HG03064 (cell line): ENCODE results near the gene C17orf107.

Experiments
- ATAC-seq: cut with Tn5 transposase; IDR thresholded peaks from one replicate; pipeline ENCODE4 v1.9.1; 2021; ENCODE audit warnings: low read depth; ENCODE audit not compliant: unreplicated experiment

Gene C17orf107

DNA sequence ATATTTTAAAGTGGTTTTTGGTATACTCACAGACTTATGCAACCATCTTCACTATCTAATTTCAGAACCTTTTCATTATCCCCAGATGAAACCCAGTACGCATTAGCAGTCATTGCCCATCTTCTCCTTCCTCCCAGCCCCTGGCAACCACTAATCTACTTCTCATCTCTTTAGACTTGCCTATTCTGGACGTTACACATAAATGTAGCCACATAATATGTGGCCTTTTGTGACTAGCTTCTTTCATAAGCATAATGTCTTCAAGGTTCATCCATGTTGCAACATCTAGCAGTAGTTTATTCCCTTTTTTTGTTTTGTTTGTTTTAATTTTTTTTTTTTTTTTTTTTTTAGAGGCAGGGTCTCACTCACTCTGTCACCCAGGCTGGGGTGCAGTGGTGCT, 28.5 kb upstream of the C17orf107 start:
- no peak for ATAC-seq

- ATAC-seq: no peak
These were observed 26.6 kb upstream of the C17orf107 start for GRCh38 chr17:4872786-4873185.

- ATAC-seq: no peak
These were observed 22.2 kb upstream of the C17orf107 start for GRCh38 chr17:4877089-4877488.

DNA sequence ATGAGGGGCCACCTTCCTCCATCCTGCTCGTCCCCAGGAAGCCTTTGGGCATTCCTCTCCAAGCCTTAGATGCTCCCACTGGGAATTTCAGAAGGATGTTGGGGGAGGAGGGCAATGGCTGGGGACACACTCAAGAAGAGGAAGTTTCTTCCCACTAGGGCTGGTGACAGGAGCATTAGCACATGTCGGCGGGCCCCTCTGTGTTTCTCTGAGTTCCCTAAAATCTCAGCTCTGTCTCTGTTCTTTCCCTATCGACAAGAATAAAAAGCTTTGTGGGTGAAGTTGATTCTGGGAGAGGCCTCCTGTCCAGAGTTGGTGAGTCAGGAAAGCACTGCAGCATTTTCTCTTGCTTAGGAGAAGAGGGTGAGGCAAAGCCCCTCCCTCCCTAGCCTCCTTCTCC, 19.7 kb upstream of the C17orf107 start:
- no peak for ATAC-seq

GRCh38 chr17:4880857-4881256, 18.5 kb upstream of the C17orf107 start:
- no peak for ATAC-seq

DNA sequence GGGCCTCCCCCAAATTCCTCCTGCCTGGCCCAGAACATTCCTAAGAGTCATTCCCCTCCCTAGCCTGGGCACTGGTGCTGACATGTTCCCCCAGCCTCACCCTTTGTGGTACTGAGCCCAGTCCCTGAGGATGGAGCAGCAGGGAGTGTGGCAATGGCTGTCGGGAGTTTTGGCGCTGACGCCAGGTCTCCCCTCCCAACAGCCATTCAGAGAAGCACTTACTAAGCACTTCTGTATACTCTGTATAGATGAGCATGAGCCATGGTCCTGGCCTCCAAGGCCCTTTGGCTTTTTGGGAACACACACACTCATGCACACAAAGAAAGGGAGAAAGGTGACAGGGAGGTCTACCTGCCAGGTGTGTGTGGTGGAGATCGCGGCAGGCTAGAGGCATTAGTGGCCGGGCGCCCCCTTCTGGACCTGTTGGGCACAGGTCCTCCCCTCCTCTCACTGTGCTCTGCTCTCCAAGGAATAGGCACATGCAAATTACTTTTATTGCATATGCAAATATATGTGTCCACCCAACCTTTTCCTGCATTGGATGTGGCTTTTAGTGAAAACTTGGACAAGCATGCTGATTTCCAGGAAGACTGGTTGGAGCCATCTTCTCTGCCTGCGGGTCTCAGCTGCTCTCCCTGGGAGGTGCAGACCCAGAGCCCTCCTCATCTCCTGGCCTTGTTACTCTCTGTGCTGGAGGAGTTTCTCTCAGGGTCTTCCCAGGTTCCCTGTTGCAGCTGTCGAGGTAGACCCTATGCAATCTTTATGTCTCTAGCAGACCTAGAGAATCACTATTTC, 17.4 kb upstream of the C17orf107 start:
- ATAC-seq: no peak

DNA sequence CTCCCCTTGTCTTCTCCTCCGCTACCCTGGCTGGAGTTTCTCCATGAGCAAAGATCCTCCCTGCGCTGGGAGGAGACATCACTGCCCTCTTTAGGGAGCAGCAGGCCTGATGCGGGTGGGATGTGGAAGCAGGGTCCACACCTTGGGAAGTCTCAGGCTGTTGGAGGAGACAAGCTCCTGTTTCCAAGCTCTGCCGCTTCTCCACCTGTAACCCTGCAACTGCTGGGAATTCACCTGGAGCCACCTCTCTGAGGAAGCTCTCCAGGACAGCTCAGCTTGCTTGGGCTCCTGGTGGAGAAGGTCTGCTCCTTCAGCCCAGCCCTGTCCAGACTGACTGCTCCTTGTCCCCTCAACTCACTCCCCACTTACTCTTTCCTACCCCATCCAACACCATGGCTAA, 14.8 kb upstream of the C17orf107 start:
- no peak for ATAC-seq

- ATAC-seq: no peak
These were observed 12.5 kb upstream of the C17orf107 start for GRCh38 chr17:4886830-4887229.

DNA sequence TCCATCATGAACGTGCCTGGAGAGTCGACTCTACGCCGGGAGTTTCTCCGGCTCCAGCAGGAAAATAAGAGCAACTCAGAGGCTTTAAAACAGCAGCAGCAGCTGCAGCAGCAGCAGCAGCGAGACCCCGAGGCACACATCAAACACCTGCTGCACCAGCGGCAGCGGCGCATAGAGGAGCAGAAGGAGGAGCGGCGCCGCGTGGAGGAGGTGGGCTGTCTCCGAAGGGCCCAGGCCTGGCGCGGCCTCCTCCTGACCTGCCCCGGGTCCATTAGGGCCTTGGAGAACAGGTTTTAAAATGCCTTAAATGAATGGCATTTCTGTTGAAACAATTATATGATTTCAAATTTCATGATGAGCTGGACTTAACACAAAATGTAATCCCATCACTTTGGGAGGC, 11.8 kb upstream of the C17orf107 start:
- no peak for ATAC-seq

GRCh38 chr17:4891411-4892410, 7.6 kb upstream of the C17orf107 start:
- no peak for ATAC-seq

GRCh38 chr17:4892499-4893221, 6.7 kb upstream of the C17orf107 start:
- no peak for ATAC-seq

DNA sequence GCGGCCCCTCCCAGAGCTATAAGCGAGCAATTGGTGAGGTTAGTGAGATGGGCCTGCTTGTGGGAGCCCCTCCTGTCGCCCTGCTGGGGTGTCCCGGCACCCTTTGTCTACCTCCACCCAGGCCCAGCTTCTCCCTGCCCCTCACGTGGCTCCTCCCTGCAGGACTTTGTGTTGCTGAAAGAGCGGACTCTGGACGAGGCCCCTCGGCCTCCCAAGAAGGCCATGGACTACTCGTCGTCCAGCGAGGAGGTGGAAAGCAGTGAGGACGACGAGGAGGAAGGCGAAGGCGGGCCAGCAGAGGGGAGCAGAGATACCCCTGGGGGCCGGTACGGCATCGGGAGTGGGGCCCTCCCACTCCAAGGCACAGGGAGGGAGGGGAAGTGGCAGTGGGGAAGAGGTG, 6.1 kb upstream of the C17orf107 start:
- ATAC-seq: no peak

DNA sequence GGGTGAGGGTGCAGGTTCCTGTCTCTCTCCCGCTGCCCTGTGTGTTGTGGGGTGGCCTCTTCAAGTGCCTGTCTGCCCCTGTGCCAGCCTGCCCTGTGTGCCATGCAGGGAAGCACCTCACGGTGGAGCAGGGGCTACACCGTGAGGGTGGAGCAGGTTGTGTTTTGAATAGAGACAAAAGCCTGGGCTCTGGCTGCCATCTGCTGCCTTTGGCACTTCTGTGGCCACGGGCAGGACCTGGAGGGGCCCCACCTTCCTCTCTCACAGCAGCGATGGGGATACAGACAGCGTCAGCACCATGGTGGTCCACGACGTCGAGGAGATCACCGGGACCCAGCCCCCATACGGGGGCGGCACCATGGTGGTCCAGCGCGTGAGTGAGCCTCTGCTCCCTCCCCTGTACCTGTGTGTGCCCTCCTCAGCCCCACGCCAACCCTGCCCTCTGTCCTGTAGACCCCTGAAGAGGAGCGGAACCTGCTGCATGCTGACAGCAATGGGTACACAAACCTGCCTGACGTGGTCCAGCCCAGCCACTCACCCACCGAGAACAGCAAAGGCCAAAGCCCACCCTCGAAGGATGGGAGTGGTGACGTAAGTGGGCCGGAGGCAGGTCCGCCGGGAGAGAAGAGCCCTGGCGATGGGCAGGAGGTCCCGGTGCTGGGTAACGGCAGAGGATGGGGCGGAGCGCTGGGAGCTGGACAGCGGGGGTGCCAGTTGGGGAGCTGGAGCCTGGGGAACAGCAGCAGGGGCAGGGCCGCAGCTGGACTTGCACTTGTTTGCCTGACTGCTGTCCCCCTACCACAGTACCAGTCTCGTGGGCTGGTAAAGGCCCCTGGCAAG, 5.4 kb upstream of the C17orf107 start:
- no peak for ATAC-seq

DNA sequence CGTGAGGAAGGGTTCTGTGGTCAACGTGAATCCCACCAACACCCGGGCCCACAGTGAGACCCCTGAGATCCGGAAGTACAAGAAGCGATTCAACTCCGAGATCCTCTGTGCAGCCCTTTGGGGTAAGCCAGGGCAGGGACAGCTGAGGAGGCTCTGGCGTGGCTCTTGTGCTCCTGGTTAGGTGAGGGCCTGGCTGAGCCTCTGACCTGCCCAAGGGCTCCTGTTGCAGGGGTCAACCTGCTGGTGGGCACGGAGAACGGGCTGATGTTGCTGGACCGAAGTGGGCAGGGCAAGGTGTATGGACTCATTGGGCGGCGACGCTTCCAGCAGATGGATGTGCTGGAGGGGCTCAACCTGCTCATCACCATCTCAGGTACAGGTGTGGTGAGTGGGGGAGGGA, 4.2 kb upstream of the C17orf107 start:
- no peak for ATAC-seq

DNA sequence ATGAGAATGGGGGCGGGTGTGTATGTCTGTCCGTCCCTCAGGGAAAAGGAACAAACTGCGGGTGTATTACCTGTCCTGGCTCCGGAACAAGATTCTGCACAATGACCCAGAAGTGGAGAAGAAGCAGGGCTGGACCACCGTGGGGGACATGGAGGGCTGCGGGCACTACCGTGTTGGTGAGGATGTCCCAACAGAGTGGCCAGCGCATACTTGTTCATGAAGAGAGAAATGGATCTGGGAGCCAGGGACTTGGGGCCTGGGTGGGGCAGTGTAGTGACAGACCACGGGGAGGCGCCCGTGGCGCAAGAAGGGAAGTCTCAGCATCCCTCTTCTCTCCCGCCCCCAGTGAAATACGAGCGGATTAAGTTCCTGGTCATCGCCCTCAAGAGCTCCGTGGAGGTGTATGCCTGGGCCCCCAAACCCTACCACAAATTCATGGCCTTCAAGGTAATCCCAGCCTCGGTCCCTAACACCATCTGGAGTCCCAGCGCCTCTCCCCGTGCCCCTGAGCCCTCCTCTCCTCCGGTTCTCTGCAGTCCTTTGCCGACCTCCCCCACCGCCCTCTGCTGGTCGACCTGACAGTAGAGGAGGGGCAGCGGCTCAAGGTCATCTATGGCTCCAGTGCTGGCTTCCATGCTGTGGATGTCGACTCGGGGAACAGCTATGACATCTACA, 3.5 kb upstream of the C17orf107 start:
- no peak for ATAC-seq

GRCh38 chr17:4896332-4897197, 2.8 kb upstream of the C17orf107 start:
- ATAC-seq: no peak

DNA sequence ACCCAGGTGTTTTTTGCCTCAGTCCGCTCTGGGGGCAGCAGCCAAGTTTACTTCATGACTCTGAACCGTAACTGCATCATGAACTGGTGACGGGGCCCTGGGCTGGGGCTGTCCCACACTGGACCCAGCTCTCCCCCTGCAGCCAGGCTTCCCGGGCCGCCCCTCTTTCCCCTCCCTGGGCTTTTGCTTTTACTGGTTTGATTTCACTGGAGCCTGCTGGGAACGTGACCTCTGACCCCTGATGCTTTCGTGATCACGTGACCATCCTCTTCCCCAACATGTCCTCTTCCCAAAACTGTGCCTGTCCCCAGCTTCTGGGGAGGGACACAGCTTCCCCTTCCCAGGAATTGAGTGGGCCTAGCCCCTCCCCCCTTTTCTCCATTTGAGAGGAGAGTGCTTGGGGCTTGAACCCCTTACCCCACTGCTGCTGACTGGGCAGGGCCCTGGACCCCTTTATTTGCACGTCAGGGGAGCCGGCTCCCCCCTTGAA, 2.1 kb upstream of the C17orf107 start:
- ATAC-seq: no peak

GRCh38 chr17:4897785-4898184, 1.6 kb upstream of the C17orf107 start:
- ATAC-seq: no peak
